NCI-H1694 treated with DMSO at 0.1 percent for 48 hours (cell line): ENCODE measurements around the gene ZDHHC14.
"Not testable (repeated sequence)": the region's sequence is repeated elsewhere in the genome, so short reads cannot be mapped to it uniquely, and the experiment has no call there.

ENCODE experiments used
- DNase-seq: peaks from one replicate; lab custom pipeline; 2025; lab: John Stamatoyannopoulos, UW

Gene ZDHHC14

GRCh38 chr6:157571950-157572349 is 191.0 kb downstream of the ZDHHC14 start:
- no peak for DNase-seq

- no peak for DNase-seq
Measured at GRCh38 chr6:157574851-157575424, 193.9 kb downstream of the ZDHHC14 start.

GRCh38 chr6:157575436-157576145 is 194.6 kb downstream of the ZDHHC14 start:
- DNase-seq: no peak

- not testable (repeated sequence) for DNase-seq
Measured at GRCh38 chr6:157576991-157577390, 196.0 kb downstream of the ZDHHC14 start.

- not testable (repeated sequence) for DNase-seq
Measured at GRCh38 chr6:157578527-157578926, 197.5 kb downstream of the ZDHHC14 start.

GRCh38 chr6:157579467-157580031 is 198.6 kb downstream of the ZDHHC14 start:
- no peak for DNase-seq

- no peak for DNase-seq
Measured at GRCh38 chr6:157584036-157584435, 203.0 kb downstream of the ZDHHC14 start.

GRCh38 chr6:157585274-157586087 is 204.5 kb downstream of the ZDHHC14 start:
- no peak for DNase-seq

GRCh38 chr6:157586088-157586414 is 205.1 kb downstream of the ZDHHC14 start:
- no peak for DNase-seq

- no peak for DNase-seq
Measured at GRCh38 chr6:157586476-157587126, 205.6 kb downstream of the ZDHHC14 start.

GRCh38 chr6:157587127-157587926 is 206.3 kb downstream of the ZDHHC14 start:
- DNase-seq: no peak

GRCh38 chr6:157590654-157591053 is 209.7 kb downstream of the ZDHHC14 start:
- DNase-seq: not testable (repeated sequence)

GRCh38 chr6:157592541-157592940 is 211.6 kb downstream of the ZDHHC14 start:
- no peak for DNase-seq

- DNase-seq: no peak
Measured at GRCh38 chr6:157592980-157593379, 212.0 kb downstream of the ZDHHC14 start.

GRCh38 chr6:157593596-157593995 is 212.6 kb downstream of the ZDHHC14 start:
- no peak for DNase-seq

- no peak for DNase-seq
Measured at GRCh38 chr6:157594292-157594691, 213.3 kb downstream of the ZDHHC14 start.

GRCh38 chr6:157595768-157596167 is 214.8 kb downstream of the ZDHHC14 start:
- no peak for DNase-seq

GRCh38 chr6:157596461-157596860 is 215.5 kb downstream of the ZDHHC14 start:
- no peak for DNase-seq

GRCh38 chr6:157596886-157597285 is 215.9 kb downstream of the ZDHHC14 start:
- no peak for DNase-seq

GRCh38 chr6:157597461-157598312 is 216.7 kb downstream of the ZDHHC14 start:
- DNase-seq: peak; percentile 23
